NCI-H2196 treated with DMSO at 0.1 percent for 48 hours (cell line): ENCODE results near the gene FOXE3.
"Not testable (repeated sequence)": the region's sequence is repeated elsewhere in the genome, so short reads cannot be mapped to it uniquely, and the experiment has no call there.

ENCODE experiments used
- DNase-seq: peaks from one replicate; lab custom pipeline; 2025; ENCODE audit not compliant: unreplicated experiment; lab: John Stamatoyannopoulos, UW

Gene FOXE3

DNA sequence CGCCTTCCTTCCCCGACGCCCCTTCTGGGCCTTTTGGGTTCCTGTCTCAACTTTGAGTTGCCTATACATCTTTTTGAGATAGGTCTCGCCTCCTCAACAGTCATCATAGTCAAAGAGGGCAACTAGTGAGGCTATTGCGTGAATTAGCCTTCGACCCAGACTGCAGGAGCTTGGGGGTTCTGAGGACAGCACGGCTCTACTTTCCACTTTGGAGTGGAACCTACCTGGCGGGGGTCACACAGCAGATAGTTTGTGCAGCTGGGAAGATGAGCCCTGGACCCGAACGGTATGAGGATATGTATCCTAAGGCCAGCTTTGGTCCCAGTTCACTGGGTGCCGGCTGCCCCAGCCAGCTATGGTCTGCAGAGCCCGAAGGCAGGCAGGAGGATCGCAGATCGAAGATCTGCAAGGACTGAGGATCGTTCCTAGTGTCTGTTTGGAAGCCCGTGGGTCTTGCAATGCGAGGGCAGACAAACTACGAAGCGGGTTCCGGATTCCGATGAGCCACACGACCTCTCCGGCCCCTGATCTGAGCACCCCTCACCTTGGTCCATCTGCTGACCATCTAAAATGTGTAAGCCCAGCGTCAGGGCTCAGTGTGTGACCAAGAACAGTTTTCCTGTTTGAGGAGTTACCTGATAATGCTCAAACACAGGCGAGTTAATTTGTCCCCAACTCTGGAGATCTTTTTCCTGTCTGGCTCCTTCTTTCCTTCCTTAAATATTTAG is 29.9 kb downstream of the FOXE3 start:
- DNase-seq, result no peak

DNA sequence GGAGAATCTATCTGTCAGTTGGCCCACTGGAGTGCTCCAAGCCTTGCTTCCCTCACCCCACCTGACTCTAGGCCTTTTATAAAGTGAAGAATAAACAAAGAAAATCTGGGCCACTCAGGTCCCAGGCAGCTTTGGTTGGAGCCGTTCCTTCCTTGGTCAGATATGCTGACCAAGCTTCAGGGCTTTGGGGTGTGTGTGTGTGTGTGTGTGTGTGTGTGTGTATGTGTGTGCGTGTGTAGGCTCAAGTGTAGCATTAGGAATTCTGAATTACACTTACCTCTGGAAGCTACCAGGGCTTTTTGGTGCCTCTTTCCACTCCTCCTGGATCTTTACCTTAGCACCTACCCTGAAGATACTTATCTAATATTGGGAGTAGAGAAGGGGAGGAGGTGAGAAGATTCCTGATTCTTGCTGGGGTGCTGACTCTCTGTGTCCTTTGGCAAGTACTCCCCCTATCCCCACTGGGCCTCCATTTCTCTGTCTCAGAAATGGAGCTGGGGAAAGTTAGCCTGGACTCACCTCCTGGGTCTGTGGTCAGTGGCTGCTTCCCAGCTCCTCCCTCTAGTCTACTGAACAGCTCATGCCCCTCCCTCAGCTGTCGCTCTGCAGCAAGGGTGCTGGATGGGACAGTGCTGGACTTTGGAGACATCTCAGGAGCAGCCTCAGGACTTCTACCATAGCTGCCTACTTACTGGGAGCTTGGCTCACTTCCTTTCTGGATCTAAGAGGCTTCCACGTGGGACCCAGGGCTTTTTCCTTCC is 32.6 kb downstream of the FOXE3 start:
- no peak for DNase-seq

DNA sequence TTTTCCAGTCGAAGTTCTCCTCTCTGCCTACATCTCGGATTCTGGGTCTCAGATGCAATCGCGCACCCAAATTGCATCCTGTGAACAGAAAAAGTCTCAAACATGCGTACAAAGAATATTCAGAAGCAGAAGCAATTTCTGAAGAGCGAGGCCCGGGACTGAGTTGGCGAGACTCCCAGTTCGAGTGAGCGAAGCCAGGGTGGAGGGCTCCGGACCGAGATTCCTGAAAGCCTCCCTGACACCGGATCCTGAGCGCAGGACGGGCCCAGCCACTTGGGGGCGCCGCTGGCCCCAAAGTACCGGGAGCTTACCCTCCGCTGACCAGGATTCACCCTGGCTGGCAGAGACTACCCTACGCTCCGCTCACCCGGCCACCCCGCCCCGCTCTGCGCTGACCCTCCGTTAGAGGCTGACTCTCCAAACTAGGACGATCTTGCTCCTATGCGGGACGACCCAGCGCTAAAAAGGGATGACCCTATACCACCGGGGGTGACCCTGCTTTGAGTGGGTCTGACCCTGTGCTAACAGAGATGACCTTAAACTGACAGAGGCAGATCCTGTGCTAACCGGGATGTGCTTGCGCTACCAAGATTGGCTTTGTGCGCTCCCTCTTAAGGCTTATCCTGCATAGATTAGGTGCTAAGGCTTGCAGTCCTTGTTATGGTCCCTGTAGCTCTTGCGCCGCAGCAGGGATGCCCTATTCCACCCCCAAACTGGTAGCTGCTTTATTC is 33.9 kb downstream of the FOXE3 start:
- no peak for DNase-seq

DNA sequence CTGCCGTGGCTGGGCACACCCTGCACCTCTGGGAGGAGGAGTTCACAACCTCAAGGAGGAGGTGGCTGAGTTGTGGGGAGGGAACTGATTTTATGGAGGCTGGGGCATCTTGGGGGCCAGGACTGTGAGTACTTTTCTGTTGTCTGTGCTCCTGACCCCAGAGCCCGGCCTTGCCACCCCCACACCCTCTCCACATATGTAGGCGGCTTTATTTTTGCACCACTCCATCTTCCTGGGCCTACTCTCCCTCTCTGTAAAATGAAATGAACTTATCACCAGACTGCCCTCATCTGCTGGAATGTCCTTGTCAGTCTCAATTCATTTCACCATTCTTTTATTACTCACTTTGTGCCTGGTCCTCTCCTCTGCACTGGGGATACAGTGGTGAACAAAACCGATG is 34.5 kb downstream of the FOXE3 start:
- no peak for DNase-seq

DNA sequence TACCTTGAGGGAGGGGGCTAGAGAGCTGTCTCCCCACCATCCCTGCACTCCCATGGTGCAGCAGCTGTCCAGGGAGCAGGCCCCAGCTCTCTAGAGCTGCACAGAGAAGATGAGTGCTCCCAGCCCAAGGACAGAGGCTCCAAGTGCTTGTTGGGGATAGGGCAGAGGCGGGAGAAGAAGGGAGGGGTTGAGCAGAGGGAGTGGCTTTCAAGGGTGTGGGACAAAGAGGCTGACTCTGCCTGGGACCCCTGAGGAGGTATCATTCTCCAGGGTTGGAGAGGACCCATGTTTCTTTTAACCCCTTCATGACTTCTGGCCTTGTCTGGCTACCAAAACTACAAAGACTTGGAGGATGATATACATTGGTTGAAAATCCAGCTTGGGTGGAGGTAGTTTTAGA is 36.3 kb downstream of the FOXE3 start:
- no peak for DNase-seq

DNA sequence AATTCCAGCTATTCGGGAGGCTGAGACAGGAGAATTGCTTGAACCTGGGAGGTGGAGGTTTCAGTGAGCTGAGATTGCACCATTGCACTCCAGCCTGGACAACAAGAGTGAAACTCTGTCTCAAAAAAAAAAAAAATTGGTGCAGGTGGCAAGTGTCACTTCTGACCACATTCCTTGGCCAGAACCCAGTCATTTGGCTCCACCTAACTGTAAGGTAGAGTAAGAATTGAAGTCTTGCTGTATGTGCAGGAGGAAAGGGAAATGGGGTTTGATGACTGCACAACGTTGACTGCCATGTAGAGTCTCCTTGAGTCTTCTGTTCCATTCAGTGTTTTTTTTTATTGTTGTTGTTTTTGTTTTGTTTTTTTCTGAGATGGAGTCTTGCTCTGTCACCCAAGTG is 37.8 kb downstream of the FOXE3 start:
- DNase-seq, result not testable (repeated sequence)

DNA sequence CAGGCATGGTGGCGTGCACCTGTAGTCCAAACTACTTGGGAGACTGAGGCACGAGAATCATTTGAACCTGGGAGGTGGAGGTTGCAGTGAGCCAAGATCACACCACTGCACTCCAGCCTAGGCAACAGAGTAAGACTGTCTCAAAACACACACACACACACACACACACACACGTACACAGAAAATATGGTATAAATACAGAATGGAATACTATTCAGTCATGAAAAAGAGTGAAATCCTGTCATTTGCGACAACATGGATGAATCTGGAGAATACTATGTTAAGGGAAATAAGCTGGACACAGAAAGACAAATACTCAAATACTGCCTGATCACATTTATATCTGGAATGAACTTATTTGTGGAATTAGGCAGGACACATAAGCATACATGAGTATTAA is 40.2 kb downstream of the FOXE3 start:
- DNase-seq, result no peak

DNA sequence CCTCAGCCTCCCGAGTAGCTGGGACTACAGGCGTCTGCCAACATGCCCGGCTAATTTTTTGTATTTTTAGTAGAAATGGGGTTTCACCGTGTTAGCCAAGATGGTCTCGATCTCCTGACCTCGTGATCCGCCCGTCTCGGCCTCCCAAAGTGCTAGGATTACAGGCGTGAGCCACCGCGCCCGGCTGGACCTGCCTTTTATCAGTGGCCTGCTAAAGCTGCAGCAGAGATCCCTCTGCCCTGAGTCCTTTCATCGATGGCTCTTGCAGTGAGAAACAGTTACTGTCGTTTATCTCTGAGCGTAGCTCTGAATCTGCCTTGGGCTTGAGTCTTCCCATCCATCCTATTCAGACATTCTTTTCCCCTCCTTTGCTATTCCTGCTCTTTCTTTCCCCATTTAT is 41.5 kb downstream of the FOXE3 start:
- DNase-seq, result not testable (repeated sequence)

DNA sequence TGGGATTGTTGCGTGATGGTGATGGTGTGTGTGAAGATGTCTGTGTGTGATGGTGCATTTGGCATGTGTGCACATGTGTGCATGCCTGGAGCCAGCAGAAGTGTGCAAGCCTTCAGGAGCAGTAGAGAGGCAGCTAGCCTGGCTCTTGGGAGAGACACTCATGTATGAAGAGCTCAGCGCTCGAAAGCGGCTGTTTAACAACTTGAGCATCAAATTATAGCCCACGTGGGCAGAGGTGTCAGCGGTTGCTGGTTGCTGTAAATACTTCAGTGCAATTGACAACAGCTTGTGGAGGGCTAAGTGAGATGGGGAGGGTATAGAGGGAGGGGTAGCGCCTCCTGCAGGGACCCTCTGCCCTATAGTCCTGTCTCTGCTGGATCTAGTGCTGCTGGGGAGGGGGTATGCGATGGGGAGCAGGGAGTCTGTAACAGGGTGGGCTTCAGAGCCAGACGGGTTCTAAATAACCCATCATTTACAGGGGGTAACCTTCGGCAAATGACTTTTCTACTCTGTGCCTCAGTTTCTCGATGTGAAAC is 43.2 kb downstream of the FOXE3 start:
- no peak for DNase-seq

DNA sequence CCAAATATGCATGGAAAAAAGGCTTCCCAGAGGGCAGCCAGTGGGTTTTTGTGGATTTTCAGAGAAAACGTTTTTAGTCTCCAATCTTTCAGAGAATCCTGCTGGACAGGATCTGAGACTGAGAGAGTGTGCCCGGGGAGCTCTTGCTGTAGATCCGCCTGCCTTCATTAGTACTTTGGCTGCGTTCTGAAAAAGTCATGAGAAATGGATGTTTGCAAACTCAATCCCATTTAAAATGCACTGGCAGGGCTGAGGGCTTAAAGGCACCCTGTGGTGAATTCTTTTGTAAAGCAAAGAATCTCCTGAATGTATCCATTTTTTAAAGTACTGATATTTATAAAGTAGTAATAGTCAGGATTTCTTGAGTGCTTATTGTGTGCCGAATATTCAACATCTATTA is 44.0 kb downstream of the FOXE3 start:
- no peak for DNase-seq

DNA sequence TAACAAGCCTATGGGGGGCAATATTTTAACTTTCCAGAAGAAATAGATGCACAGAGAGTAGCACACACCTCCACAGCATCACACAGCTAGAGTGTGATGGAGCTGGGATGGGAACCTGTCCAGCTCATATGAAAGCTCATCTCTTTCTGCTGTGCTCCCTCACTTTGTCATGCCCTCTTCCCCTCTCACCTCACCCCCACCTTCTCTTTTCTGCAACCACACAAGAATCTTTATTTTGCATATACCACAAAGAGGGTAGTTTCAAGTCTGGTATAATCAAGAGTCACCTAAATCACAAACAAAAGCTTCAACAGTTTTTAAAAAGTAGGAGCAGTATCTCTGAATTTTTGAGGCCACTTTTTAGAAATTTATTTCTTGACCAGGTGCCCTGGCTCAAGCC is 44.4 kb downstream of the FOXE3 start:
- no peak for DNase-seq

DNA sequence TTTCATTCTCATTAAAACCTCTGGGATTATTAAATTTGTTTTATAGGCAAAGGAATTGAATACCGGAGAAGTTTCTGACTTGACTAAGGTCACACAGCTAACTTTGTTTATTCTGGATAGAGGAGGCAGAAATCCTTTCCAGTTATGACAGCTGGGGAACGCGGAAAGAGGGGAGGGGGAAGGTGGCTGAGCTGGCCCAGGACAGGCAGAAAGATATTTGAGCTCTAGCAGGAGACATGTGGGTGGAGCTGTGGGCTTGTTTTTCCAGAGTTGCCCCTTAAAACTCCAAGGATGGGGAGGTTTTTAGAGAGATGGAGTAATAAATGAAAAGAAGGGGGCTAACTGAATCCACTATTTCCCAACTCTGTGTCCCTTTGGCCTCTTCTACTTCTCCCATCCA is 49.5 kb downstream of the FOXE3 start:
- no peak for DNase-seq
